Adrenal gland (tissue), 5 donors: Measurements from ENCODE around the gene REEP3.

Source experiments
- CTCF ChIP-seq, 6 experiments: fragments of 450-650 bp in 4 of 6; fragments of 200-600 bp in 2 of 6; sonication (generic) in 1 of 6; IDR thresholded peaks; 1 replicate in 5 of 6; 2 replicates in 1 of 6; pipeline versions ENCODE4 v1.5.1 to v1.8.0; 2016 to 2021; ENCODE audit warnings: antibody characterized with exemption in 6 of 6, mild to moderate bottlenecking in 2 of 6, moderate library complexity in 1 of 6
- POLR2A ChIP-seq, 2 donors: fragments of 450-650 bp; IDR thresholded peaks; one replicate each; pipeline ENCODE4 v1.6.1; 2017; ENCODE audit warnings: antibody characterized with exemption in 2 of 2, mild to moderate bottlenecking in 2 of 2, moderate library complexity in 1 of 2
- donor health status: DM: no; HTN: no; CAD: no.

- TF ChIP-seq POLR2A (IDR thresholded peaks at IDR 0.05) (no peak), CTCF (IDR thresholded peaks at IDR 0.05) (no peak)
These were observed 18.2 kb downstream of the REEP3 start for GRCh38 chr10:63539377-63539776.
